Ramos (cell line): Measurements from ENCODE around the gene JCAD.
"Not testable (repeated sequence)": the region's sequence is repeated elsewhere in the genome, so short reads cannot be mapped to it uniquely, and the experiment has no call there.

Source experiments
- in situ Hi-C: fragments of 300-500 bp; cut with MboI; formaldehyde crosslinking; loops from one replicate; pipeline ENCODE4 v1.14.3; 2022; ENCODE audit warnings: low sequenced_read_pairs; ENCODE audit not compliant: unreplicated experiment

Gene JCAD, protein sequence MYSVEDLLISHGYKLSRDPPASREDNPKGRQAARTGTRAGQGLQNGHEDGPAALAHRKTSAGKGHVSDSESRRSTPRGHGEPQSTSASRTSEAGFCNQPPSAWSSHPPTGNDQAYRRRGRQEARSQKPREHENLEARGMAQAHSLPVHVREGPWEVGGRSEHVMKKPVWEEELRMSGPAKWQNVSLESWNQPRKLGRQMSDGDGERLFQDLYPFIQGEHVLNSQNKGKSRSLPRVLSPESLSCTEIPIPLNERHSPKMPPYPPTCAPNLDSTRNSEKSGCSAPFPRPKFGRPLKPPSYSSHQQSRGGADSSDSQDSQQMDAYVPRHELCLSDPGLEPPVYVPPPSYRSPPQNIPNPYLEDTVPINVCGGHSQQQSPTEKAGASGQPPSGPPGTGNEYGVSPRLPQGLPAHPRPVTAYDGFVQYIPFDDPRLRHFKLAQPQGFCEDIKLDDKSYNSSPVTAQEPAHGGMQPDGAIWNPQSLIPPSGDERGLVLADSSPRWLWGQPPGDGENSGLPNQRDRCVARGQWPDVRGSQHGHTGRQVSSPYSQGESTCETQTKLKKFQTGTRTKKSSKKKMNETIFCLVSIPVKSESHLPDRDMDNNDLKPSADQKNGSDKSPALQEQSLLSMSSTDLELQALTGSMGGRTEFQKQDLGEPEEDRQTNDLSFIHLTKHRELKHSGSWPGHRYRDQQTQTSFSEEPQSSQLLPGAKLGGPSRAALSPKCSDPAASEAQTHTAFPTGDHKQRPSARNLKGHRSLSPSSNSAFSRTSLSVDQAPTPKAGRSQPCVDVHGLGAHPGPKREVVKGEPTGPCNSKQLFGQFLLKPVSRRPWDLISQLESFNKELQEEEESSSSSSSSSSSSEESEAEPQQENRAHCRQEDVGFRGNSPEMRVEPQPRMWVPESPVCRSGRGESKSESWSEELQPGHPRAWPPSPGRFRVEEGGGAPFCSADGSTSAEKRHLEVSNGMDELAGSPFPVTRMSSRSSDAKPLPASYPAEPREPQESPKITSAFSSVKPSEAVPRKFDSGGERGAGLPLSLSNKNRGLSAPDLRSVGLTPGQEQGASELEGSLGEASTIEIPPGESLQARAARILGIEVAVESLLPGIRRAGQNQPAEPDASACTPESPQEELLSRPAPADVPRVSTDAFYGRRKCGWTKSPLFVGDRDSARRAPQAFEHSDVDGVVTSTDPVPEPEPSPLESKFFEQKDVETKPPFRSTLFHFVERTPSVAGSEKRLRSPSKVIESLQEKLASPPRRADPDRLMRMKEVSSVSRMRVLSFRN (N-terminal part only)

GRCh38 chr10:30059209-30060107 lies at the start of gene JCAD:
Gene JCAD (minus strand): TSS chr10:30059586. CDS start chr10:30047812, 11,774 bp downstream.
- in situ Hi-C loops: no loop called here

- in situ Hi-C loops: no loop called here
Measured at GRCh38 chr10:30106987-30107386, 47.6 kb upstream of the JCAD start.

DNA sequence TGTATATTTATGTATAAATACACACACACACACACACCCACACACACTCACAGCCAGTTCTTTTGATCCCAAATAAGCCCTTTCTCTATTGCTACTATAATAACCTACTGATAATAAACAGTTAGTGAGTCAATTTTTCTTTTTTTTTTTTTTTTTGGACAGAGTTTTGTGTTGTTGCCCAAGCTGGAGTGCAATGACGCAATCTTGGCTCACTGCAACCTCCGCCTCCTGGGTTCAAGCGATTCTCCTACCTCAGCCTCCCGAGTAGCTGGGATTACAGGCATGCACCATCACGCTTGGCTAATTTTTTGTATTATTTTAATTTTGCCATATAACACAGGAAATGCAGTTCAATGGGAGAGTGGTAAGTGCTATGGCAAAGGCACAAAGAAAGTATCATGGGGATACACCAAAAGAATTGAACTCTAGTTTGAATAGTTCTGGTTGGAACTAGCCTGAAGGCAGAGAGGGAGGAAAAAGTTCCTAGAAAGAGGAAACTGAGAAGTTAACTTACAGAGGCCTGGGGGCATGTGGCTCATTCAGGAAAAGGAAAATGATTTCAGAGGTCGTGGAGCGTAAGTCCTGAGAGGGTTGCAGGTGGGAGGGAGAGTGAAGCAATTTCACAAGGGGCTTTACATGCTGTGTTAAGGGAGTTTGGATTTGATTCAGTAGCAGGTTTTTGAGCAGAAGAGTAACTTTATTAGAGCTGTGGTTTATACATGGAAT lies 44.4 kb upstream of the JCAD start:
- in situ Hi-C loops: no loop called here

DNA sequence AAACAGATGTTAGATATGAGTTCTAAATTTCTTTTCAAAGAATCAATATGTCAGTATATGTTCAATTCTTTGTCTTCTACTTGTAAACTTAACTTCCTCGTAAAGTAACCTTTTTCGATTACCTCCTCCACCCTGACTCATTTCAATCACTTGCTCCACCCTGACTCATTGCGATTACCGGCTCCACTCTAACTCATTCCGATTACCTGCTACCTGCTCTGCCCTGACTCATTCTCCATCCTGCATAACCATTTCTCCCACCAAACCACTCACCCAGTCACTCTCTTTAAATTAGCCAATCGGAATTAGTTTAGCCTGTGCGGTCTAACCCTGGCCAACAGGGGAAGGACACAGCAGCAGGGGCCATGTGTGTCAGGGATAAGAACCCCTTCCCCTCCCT lies 40.3 kb upstream of the JCAD start:
- in situ Hi-C loops: not testable (repeated sequence)

- in situ Hi-C loops: no loop called here
Measured at GRCh38 chr10:30099101-30099500, 39.7 kb upstream of the JCAD start.

- in situ Hi-C loops: no loop called here
Measured at GRCh38 chr10:30098629-30099028, 39.2 kb upstream of the JCAD start.

- in situ Hi-C loops: no loop called here
Measured at GRCh38 chr10:30096564-30096963, 37.2 kb upstream of the JCAD start.

GRCh38 chr10:30095631-30096422 lies 36.4 kb upstream of the JCAD start:
- in situ Hi-C loops: no loop called here

DNA sequence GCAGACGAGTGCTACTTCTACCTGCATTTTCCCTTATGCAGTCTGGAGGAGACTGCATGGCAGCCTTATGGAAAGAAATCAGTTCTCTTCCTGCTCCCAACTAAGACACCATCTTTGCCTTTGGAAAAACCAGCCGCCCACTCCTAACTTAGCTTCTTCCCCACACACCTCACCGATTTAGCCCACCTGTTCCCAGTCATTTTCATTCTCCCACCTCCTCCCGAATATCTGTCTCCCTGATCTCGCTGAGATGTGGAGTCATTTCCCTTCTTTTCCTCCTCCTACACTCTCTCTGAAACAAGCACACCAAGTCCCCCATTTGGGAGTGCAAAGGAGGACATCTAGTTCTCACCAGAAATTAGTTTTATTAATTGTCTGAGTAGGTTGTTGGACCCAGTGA lies 35.2 kb upstream of the JCAD start:
- in situ Hi-C loops: no loop called here

GRCh38 chr10:30093303-30093950 lies 34.0 kb upstream of the JCAD start:
- in situ Hi-C loops: no loop called here

DNA sequence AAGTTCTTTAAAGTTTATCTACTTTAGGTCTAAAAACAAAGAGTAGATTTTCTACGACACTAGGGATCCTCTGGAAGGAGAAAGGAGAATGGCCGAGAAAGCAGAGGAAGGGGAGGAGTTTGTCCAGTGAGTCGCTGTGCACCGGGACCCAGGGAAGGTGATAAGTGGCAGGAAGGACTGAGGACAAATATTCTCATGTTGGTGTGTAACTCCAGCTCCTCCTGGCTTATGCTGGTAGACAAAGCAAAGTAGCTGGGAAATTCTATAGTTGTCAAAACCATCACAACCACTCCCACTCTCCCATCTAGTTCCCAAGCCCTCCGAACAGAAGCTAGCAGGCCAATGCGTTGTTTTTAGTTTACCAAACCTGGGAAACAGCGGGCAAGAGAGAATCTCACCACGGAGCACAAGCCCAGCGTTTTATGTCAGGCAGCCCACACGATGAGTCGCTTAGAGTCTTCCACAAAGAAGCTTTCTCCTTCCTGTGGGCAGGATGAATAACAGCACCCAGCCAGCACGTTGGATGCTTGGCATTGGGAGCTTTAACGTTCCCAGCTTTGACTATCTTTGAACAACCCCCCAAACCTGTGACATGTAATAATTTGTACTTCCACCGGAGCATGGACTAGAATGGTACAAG lies 32.9 kb upstream of the JCAD start:
- in situ Hi-C loops: no loop called here

GRCh38 chr10:30091136-30091535 lies 31.8 kb upstream of the JCAD start:
- in situ Hi-C loops: no loop called here

DNA sequence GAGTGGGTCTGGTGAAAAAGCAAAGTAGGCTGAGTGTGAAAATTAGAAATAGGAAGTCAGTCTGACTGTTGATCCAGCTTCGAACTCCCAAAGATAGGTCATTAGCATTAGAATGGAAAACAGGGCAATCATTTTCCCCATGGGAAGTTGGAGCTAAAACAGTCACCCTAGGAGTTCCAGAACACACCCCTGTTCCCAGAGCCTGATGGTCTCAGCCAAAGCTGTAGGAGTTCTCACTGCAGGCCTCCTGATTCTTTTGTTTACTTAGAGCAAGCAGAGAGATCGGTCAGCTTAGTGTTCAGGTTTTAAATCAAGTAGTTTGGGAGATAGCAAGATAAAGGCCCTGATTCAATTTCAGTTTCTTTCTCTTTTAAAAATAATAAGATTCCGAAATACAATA lies 28.8 kb upstream of the JCAD start:
- in situ Hi-C loops: no loop called here

- in situ Hi-C loops: no loop called here
Measured at GRCh38 chr10:30083934-30084333, 24.5 kb upstream of the JCAD start.

DNA sequence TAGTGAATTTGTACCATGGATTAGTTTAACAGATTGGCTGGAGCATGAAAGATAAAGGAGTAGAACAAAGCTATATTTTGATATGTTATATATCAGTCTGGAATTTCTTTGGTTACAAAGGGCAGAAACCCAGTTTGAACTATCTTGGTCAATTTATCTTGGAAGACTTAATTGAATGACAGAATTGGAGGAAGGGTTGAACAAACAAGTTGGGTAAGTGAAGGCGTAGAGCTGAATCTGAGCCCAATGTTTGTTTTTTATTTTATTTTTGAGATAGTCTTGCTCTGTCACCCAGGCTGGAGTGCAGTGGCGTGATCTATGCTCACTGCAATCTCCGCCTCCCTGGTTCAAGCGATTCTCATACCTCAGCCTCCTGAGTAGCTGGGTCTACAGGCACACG lies 21.8 kb upstream of the JCAD start:
- in situ Hi-C loops: no loop called here

DNA sequence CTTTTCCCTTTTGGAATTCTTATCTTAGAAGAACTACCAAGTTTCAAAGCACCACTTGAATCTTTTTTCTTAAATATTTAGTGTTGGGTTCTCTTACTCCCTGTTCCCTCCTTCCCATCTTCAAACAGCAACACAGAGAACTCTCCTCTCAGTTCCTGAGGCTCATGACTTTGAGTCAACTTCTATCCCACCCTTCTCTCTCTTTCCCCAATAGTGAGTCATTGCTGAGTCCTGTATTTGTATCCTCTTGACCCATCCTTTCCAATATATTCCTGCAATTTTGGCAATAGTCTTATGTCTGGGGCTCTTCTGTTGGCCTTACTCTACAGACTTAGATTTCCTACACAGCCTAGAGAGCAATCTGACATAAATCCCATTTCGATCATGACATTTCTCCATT lies 20.8 kb upstream of the JCAD start:
- in situ Hi-C loops: no loop called here

GRCh38 chr10:30079408-30079807 lies 20.0 kb upstream of the JCAD start:
- in situ Hi-C loops: no loop called here
